Coronary artery (tissue), 2 donors: ENCODE results near the gene OXNAD1.

Experiments used
- DNase-seq: peaks from one replicate; pipeline ENCODE4 v3.0.0-alpha.2; 2017; ENCODE audit warnings: low spot score
- H3K27ac ChIP-seq, 2 donors: fragments of 200-600 bp; sonication (generic); one replicate each; pipeline ENCODE4 v1.5.1; 2016 to 2019
- H3K4me3 ChIP-seq: fragments of 200-600 bp; sonication (generic); 2 replicates; pipeline ENCODE4 v1.5.1; 2016; ENCODE audit warnings: mild to moderate bottlenecking, moderate library complexity
- CTCF ChIP-seq: fragments of 200-600 bp; sonication (generic); IDR thresholded peaks from one replicate; pipeline ENCODE4 v1.5.1; 2019; ENCODE audit warnings: antibody characterized with exemption

The OXNAD1 gene

GRCh38 chr3:16330351-16330750, 65.3 kb downstream of the OXNAD1 start:
- H3K27ac ChIP-seq: no peak overlapping the region
- no peak overlapping the region for H3K4me3 ChIP-seq
- DNase-seq: no peak
- no peak for TF ChIP-seq CTCF

- Histone ChIP-seq H3K4me3 (no peak overlapping the region), H3K27ac (no peak overlapping the region)
- no peak for TF ChIP-seq CTCF
- DNase-seq: no peak
Observed at GRCh38 chr3:16331319-16331883, 66.4 kb downstream of the OXNAD1 start.

- H3K27ac ChIP-seq: no peak overlapping the region
- no peak for DNase-seq
Observed at GRCh38 chr3:16332904-16333426, 68.0 kb downstream of the OXNAD1 start.

GRCh38 chr3:16334909-16335308, 69.9 kb downstream of the OXNAD1 start:
- no peak for DNase-seq
- no peak for TF ChIP-seq CTCF
- no peak overlapping the region for H3K4me3 ChIP-seq
- no peak overlapping the region for H3K27ac ChIP-seq

More at GRCh38 chr3:16332904-16333426, 68.0 kb downstream of the OXNAD1 start:
- no peak overlapping the region for H3K4me3 ChIP-seq
- TF ChIP-seq CTCF: no peak

- no peak for TF ChIP-seq CTCF
- Histone ChIP-seq H3K27ac (no peak overlapping the region), H3K4me3 (no peak overlapping the region)
- DNase-seq: no peak
Observed at GRCh38 chr3:16335333-16335732, 70.3 kb downstream of the OXNAD1 start.

- Histone ChIP-seq H3K27ac (no peak overlapping the region), H3K4me3 (no peak overlapping the region)
- TF ChIP-seq CTCF: no peak
- DNase-seq: no peak
Observed at GRCh38 chr3:16335772-16336645, 71.0 kb downstream of the OXNAD1 start.
